Hepatocyte (in vitro differentiated cells): ENCODE measurements around the gene SLC16A9. TPM values are rescaled to one million over a fixed set of nuclear protein-coding genes. Genes with fewer than 3 reads are reported as not detected.
"Not testable (repeated sequence)": the region's sequence is repeated elsewhere in the genome, so short reads cannot be mapped to it uniquely, and the experiment has no call there.

Source experiments
- DNase-seq: peaks from one replicate; pipeline ENCODE4 v3.0.0-alpha.2; 2016; ENCODE audit warnings: low spot score
- H2AFZ ChIP-seq: fragments of 200-600 bp; sonication (generic); 2 replicates; pipeline ENCODE4 v1.6.0; 2016; ENCODE audit warnings: antibody characterized with exemption, mild to moderate bottlenecking
- H3K27ac ChIP-seq: fragments of 200-600 bp; sonication (generic); 2 replicates; pipeline ENCODE4 v1.5.1; 2016; ENCODE audit warnings: mild to moderate bottlenecking
- H3K27me3 ChIP-seq: fragments of 200-600 bp; sonication (generic); 2 replicates; pipeline ENCODE4 v1.6.1; 2016
- H3K36me3 ChIP-seq: fragments of 200-600 bp; sonication (generic); replicated peaks from 2 replicates; pipeline ENCODE4 v1.5.1; 2016; ENCODE audit warnings: low read depth; ENCODE audit not compliant: insufficient read depth
- H3K4me1 ChIP-seq: fragments of 200-600 bp; sonication (generic); 2 replicates; pipeline ENCODE4 v1.5.1; 2016; ENCODE audit warnings: mild to moderate bottlenecking, moderate library complexity; ENCODE audit not compliant: insufficient read depth
- H3K4me2 ChIP-seq: fragments of 200-600 bp; sonication (generic); 2 replicates; pipeline ENCODE4 v1.6.0; 2016
- H3K4me3 ChIP-seq: fragments of 200-600 bp; sonication (generic); 2 replicates; pipeline ENCODE4 v1.5.1; 2016; ENCODE audit warnings: mild to moderate bottlenecking
- H3K79me2 ChIP-seq: fragments of 200-600 bp; sonication (generic); 2 replicates; pipeline ENCODE4 v1.6.0; 2017; ENCODE audit warnings: mild to moderate bottlenecking
- H3K9me2 ChIP-seq: fragments of 200-600 bp; sonication (generic); replicated peaks from 2 replicates; pipeline ENCODE4 v1.6.0; 2017; ENCODE audit warnings: mild to moderate bottlenecking; ENCODE audit not compliant: insufficient read depth
- H3K9me3 ChIP-seq: fragments of 200-600 bp; sonication (generic); 2 replicates; pipeline ENCODE4 v1.5.1; 2016; ENCODE audit warnings: low read depth, mild to moderate bottlenecking
- H4K20me1 ChIP-seq: fragments of 200-600 bp; sonication (generic); 2 replicates; pipeline ENCODE4 v1.6.0; 2016; ENCODE audit warnings: mild to moderate bottlenecking; ENCODE audit not compliant: insufficient read depth, poor library complexity, severe bottlenecking
- EZH2 ChIP-seq: fragments of 200-600 bp; sonication (generic); IDR thresholded peaks from 2 replicates; pipeline ENCODE4 v1.6.1; 2016; ENCODE audit warnings: antibody characterized with exemption, mild to moderate bottlenecking, borderline replicate concordance
- EZH2phosphoT487 ChIP-seq: fragments of 200-600 bp; sonication (generic); IDR thresholded peaks from one replicate; pipeline ENCODE4 v1.6.1; 2018; ENCODE audit warnings: antibody characterized with exemption, mild to moderate bottlenecking, low read depth, moderate library complexity; ENCODE audit not compliant: unreplicated experiment, severe bottlenecking
- WGBS: methylation state at CpG from one replicate; pipeline ENCODE4 v1.1.6; 2016; ENCODE audit warnings: low lambda C conversion rate; ENCODE audit errors: missing lambda C conversion rate; 5-methylcytosine and 5-hydroxymethylcytosine counted together
- polyA plus RNA-seq: library from polyadenylated mRNA; unstranded; fragments of >200 nt; fragmentation: Nextera tagmentation; extraction: Ambion mirVana; gene quantifications from 2 replicates; pipeline ENCODE4 v1.2.1, GENCODE V29; 2016
- total RNA-seq: library from RNA; depleted of rRNA; stranded (reverse); fragments of >200 nt; gene quantifications from 2 replicates; pipeline ENCODE4 v1.2.3, GENCODE V29; 2014
- TF ChIP-seq, protein P1 (sequence below): fragments of 200-600 bp; sonication (generic); IDR thresholded peaks from 2 replicates; pipeline ENCODE4 v1.5.1; 2016; ENCODE audit warnings: antibody characterized with exemption, mild to moderate bottlenecking; ENCODE audit not compliant: poor library complexity

SLC16A9 gene
- total and polyA plus RNA-seq, 2 experiments from 2014 or later: 2.0 to 4.7 TPM

DNA sequence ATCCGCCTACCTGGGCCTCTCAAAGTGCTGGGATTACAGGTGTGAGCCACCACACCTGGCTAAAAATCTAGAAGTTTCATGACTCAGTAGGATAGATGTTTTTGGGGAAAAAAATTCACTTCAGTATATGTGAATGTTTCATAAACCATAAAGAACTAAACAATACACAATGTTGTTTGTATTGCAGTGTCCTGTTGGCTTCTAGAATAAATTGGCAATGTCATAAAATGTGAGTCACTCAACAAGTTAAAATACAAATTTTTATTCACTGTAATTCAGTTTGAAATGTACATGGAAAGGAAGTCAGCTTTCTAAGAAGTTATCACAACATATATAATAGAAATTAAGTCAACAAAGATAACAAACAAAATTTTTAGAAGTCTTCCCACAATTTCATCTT, 27.1 kb upstream of the SLC16A9 start:
- H3K27me3 ChIP-seq: no peaks in the 10 kb centered on the region
- H3K4me3 ChIP-seq: no peak overlapping the region
- WGBS: 94% methylated on average over 1 of the region's 1 CpG
- H3K36me3 ChIP-seq: no peaks in the 10 kb centered on the region
- H3K9me3 ChIP-seq: no peaks in the 10 kb centered on the region
- no peaks in the 10 kb centered on the region for H4K20me1 ChIP-seq
- no peaks in the 10 kb centered on the region for H3K4me1 ChIP-seq
- H3K9me2 ChIP-seq: no peaks in the 10 kb centered on the region
- DNase-seq: no peak
- TF ChIP-seq EZH2 (no peak), EZH2phosphoT487 (no peak)
- TF ChIP-seq, protein P1, sequence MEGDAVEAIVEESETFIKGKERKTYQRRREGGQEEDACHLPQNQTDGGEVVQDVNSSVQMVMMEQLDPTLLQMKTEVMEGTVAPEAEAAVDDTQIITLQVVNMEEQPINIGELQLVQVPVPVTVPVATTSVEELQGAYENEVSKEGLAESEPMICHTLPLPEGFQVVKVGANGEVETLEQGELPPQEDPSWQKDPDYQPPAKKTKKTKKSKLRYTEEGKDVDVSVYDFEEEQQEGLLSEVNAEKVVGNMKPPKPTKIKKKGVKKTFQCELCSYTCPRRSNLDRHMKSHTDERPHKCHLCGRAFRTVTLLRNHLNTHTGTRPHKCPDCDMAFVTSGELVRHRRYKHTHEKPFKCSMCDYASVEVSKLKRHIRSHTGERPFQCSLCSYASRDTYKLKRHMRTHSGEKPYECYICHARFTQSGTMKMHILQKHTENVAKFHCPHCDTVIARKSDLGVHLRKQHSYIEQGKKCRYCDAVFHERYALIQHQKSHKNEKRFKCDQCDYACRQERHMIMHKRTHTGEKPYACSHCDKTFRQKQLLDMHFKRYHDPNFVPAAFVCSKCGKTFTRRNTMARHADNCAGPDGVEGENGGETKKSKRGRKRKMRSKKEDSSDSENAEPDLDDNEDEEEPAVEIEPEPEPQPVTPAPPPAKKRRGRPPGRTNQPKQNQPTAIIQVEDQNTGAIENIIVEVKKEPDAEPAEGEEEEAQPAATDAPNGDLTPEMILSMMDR: no peak
- no peaks in the 10 kb centered on the region for H3K79me2 ChIP-seq
- no peak overlapping the region for H3K4me2 ChIP-seq
- no peak overlapping the region for H2AFZ ChIP-seq
- H3K27ac ChIP-seq: no peak overlapping the region

DNA sequence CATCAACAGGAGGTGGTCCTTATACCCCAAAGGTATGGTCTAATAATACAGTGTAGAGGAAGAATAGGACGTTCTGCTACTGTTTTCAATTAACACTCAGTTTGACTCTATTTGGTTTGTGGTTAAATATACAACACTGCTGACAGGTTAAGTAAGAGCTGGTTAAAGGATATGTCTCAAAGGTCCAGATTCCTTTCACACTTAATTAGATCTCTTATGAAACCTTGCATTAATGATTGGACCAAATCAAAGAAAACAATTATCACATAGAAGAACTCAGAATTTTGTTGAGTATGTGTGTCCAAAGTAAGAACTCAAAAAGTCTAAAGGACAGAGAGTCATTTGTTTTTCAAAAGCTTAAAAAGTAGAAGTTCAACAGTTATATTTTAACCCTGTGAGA, 25.6 kb upstream of the SLC16A9 start:
- H3K4me2 ChIP-seq: no peak overlapping the region
- H3K79me2 ChIP-seq: no peaks in the 10 kb centered on the region
- H3K27ac ChIP-seq: no peak overlapping the region
- TF ChIP-seq EZH2phosphoT487: no peak
- no peak for TF ChIP-seq EZH2
- TF ChIP-seq, protein P1: no peak
- no peaks in the 10 kb centered on the region for H3K4me1 ChIP-seq
- no peak overlapping the region for H3K4me3 ChIP-seq
- no peak overlapping the region for H2AFZ ChIP-seq
- no peaks in the 10 kb centered on the region for H3K27me3 ChIP-seq
- WGBS: 44% methylated on average over 1 of the region's 1 CpG
- no peaks in the 10 kb centered on the region for H3K9me2 ChIP-seq
- no peaks in the 10 kb centered on the region for H3K9me3 ChIP-seq
- no peaks in the 10 kb centered on the region for H3K36me3 ChIP-seq
- DNase-seq: no peak
- no peaks in the 10 kb centered on the region for H4K20me1 ChIP-seq

GRCh38 chr10:59734014-59734462, 24.4 kb upstream of the SLC16A9 start:
- TF ChIP-seq, protein P1: no peak
- no peak for TF ChIP-seq EZH2phosphoT487
- no peak for TF ChIP-seq EZH2
- WGBS: 99% methylated on average over 3 of the region's 3 CpGs

DNA sequence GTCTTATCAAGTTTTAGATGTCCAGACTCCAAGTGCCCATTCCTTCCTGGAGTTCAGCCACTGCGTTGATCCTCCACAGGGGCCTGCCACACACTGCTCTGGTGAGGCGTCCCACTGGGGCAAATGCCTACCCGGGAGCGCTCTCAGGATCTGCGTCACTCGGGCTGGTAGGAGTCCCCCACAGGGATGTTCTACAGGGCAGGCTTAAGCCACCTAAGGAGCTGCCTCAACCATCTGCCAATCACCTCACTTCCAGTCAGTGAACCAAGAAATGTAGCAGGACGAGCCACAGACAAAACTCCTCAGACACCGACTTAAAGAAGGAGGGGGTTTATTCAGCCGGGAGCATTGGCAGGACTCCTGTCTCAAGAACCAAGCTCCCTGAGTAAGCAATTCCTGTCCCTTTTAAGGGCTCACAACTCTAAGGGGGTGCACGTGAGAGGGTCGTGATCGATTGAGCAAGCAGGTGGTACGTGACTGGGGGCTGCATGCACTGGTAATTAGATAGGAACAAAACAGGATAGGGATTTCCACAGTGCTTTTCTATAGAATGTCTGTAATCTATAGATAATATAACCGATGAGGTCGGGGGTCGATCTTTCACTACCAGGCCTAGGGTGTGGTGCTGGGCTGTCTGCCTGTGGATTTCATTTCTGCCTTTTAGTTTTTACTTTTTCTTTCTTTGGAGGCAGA, 23.8 kb upstream of the SLC16A9 start:
- not testable (repeated sequence) for H3K27me3 ChIP-seq

More at GRCh38 chr10:59734014-59734462, 24.4 kb upstream of the SLC16A9 start:
- Histone ChIP-seq H3K79me2 (no peaks in the 10 kb centered on the region), H2AFZ (no peak overlapping the region), H3K4me2 (no peak overlapping the region), H3K4me1 (no peaks in the 10 kb centered on the region), H3K9me3 (no peaks in the 10 kb centered on the region), H3K27ac (no peak overlapping the region), H3K4me3 (no peak overlapping the region), H4K20me1 (no peaks in the 10 kb centered on the region), H3K36me3 (no peaks in the 10 kb centered on the region), H3K9me2 (no peaks in the 10 kb centered on the region), H3K27me3 (no peaks in the 10 kb centered on the region)
- DNase-seq: no peak

GRCh38 chr10:59732849-59733248, 23.2 kb upstream of the SLC16A9 start:
- H3K4me2 ChIP-seq, H3K27ac ChIP-seq, H2AFZ ChIP-seq, H3K4me3 ChIP-seq, H3K79me2 ChIP-seq, H3K36me3 ChIP-seq, H3K9me2 ChIP-seq, DNase-seq, H4K20me1 ChIP-seq, H3K4me1 ChIP-seq, H3K27me3 ChIP-seq, H3K9me3 ChIP-seq: not testable (repeated sequence)
- WGBS: 86% methylated on average over 4 of the region's 4 CpGs

More for the DNA sequence above, 23.8 kb upstream of the SLC16A9 start:
- WGBS: 93% methylated on average over 16 of the region's 16 CpGs
- H3K9me2 ChIP-seq, H3K27ac ChIP-seq, H3K9me3 ChIP-seq, H3K79me2 ChIP-seq, H3K4me1 ChIP-seq, DNase-seq, H4K20me1 ChIP-seq, H3K4me3 ChIP-seq, H2AFZ ChIP-seq, H3K4me2 ChIP-seq, H3K36me3 ChIP-seq: not testable (repeated sequence)

DNA sequence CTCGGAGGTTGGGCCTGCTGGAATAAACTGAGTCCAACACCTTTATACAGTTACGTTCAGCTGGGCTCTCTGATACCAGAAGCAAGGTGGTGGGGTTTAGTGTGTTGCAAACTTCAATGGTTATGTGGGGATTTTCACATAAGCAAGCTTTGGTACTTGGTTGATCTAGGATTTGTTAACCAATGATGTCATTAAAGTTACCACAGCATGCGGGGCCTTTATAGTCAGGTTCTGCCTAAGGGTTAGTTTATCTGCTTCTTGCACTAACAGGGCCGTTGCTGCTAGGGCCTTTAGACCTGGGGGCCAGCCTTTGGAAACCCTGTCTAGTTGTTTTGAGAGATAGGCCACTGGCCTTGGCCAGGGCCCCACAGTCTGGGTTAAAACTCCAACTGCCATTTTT, 19.5 kb upstream of the SLC16A9 start:
- H3K36me3 ChIP-seq, H3K4me3 ChIP-seq, H3K4me1 ChIP-seq, DNase-seq, H3K27ac ChIP-seq, H3K9me3 ChIP-seq, H4K20me1 ChIP-seq, H3K9me2 ChIP-seq, H2AFZ ChIP-seq, H3K27me3 ChIP-seq, H3K4me2 ChIP-seq, H3K79me2 ChIP-seq: not testable (repeated sequence)
- 81% methylated on average over 4 of the region's 4 CpGs for WGBS
